Activated CD4-positive, alpha-beta T cell treated with anti-CD3 and anti-CD28 coated beads, Interleukin-2, amount 10 ng/mL, durations not matched to agents 7 days and 5 days (primary cell): ENCODE measurements around the gene RNF19B. TPM values are rescaled to one million over a fixed set of nuclear protein-coding genes. Genes with fewer than 3 reads are reported as not detected.

Experiments used
- CTCF ChIA-PET: fragments of 350-600 bp; sonication (Branson Sonifier 250); formaldehyde crosslinking; loops from one replicate; lab custom pipeline; 2021; ENCODE audit warnings: antibody characterized with exemption; lab: Charles Lee
- POLR2A ChIA-PET: fragments of 350-600 bp; sonication (Branson Sonifier 250); formaldehyde crosslinking; loops from one replicate; lab custom pipeline; 2021; ENCODE audit warnings: antibody characterized with exemption; lab: Charles Lee
- DNase-seq: peaks from one replicate; pipeline ENCODE4 v3.0.0-alpha.2; 2020
- H3K27ac Mint-ChIP-seq: one replicate; pipeline ENCODE4 v1.8.0; 2021; ENCODE audit warnings: mild to moderate bottlenecking, moderate library complexity, mixed read lengths
- H3K27me3 Mint-ChIP-seq: one replicate; pipeline ENCODE4 v1.8.0; 2021; ENCODE audit warnings: mixed read lengths
- H3K36me3 Mint-ChIP-seq: one replicate; pipeline ENCODE4 v1.8.0; 2021; ENCODE audit warnings: low read depth, mixed read lengths
- H3K4me1 Mint-ChIP-seq: one replicate; pipeline ENCODE4 v1.8.0; 2021; ENCODE audit warnings: mixed read lengths
- H3K4me3 Mint-ChIP-seq: one replicate; pipeline ENCODE4 v1.8.0; 2021; ENCODE audit warnings: mild to moderate bottlenecking, moderate library complexity, mixed read lengths
- H3K9me3 Mint-ChIP-seq: one replicate; pipeline ENCODE4 v1.8.0; 2021; ENCODE audit warnings: mixed read lengths
- total RNA-seq, 2 experiments: library from RNA; stranded (reverse); gene quantifications; one replicate each; pipeline ENCODE4 v1.2.3, GENCODE V29; 2021

The RNF19B gene
- total RNA-seq, 2 experiments from 2014 or later = 18.4 to 20.1 TPM

DNA sequence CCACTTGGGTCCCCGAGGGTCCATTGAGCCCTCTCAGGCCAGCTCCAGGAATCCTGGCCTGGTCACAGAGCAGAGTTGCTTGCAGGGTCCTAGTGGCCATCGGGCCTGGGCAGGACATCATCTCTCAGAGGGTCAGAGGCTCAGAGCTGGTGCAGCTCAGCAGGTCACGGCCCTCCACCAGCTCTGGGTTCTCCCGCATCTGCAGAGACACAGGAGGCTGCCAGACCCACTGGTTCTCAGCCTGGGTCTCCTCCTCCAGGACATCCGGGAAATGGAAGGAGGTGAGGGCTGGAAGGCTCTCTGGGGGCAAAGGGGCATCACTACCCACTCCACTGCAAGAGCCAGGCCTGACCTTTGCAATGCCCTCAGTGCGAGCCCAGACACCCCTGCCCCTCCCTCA lies 69.9 kb downstream of the RNF19B start:
- H3K27ac Mint-ChIP-seq = no peak overlapping the region
- no peak for DNase-seq
- no peaks in the 10 kb centered on the region for H3K36me3 Mint-ChIP-seq
- ChIA-PET POLR2A (no interaction called here), CTCF (interaction anchor here (0.8 to 1.5 kb wide), 3 partner anchors 10 to 193 kb away, joined by 3 read pairs; no protein-coding TSS in a partner anchor)
- H3K4me1 Mint-ChIP-seq = peaks cover 6% of the 10 kb centered on the region
- peaks cover 58% of the 10 kb centered on the region for H3K27me3 Mint-ChIP-seq
- no peaks in the 10 kb centered on the region for H3K9me3 Mint-ChIP-seq
- H3K4me3 Mint-ChIP-seq = no peak overlapping the region

DNA sequence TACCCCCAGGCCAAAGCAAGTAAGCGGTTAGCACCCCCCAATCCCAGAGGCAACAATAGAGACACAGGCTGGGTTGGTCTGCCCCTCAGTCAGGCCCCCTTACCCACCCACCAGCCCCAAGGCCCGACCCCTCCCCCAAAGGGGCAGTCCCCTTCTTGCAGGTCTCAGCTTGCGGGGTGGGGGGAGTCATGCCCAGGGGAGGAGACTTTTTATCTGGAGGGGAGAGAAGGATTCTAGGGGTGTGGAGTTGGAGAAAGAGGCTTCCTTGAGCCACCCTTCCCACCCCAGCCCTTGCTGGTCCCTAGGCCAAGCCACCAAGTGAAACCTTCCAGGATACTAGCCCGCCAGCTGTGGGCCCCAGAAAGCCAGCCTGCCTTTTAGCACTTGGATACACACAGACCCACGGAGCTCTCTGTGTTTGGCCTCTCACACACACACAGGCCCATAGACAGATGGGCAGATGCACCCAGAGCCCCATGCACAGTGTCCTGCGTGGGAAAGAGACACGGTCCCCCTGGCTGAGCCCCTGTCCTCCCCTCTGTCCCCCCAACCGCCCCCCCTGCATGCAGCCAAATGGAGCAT lies 70.5 kb downstream of the RNF19B start:
- H3K4me1 Mint-ChIP-seq = peaks cover 6% of the 10 kb centered on the region
- POLR2A ChIA-PET = no interaction called here
- no peak for DNase-seq
- H3K9me3 Mint-ChIP-seq = no peaks in the 10 kb centered on the region
- peaks cover 57% of the 10 kb centered on the region for H3K27me3 Mint-ChIP-seq
- no peak overlapping the region for H3K27ac Mint-ChIP-seq
- H3K36me3 Mint-ChIP-seq = no peaks in the 10 kb centered on the region
- CTCF ChIA-PET = interaction anchor here (0.5 to 1.5 kb wide), 2 partner anchors 49 to 193 kb away, joined by 3 read pairs; no protein-coding TSS in a partner anchor
- no peak overlapping the region for H3K4me3 Mint-ChIP-seq

DNA sequence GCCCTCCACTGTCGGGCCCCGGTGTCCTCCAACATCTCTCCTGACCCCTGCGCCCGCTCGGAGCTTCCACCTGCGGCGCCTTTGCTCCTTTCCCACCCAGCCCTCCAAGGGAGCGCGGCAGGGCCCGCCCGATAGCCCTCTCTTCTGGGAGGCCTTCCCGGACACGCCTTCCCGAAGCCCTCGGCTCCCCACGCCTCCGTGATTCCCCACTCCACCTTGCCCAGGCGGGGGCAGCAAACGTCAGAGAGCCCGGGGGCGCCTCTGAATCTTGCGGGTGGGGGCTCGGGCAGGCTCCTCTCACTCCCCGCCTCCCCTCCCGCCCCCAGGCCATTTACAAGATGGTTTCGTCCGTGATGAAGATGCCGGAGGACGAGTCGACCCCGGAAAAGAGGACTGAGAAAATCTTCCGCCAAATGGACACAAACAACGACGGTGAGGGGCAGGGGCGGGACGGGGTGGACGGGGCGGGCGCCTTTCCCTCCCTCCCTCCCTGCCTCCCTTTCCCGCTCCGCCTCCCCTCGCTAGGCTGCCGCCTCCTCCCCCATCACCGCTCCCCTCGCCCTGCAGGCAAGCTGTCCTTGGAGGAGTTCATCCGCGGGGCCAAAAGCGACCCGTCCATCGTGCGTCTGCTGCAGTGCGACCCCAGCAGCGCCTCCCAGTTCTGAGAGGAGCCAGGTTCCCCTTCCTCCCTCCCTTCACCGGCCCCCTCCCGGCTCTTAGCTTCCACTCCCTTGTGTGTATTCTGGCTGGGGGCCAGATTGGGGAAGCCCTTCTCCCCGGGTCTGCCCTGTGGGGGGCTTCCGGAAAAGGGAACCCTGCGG lies 71.2 kb downstream of the RNF19B start:
- H3K9me3 Mint-ChIP-seq = no peaks in the 10 kb centered on the region
- no peak for DNase-seq
- CTCF ChIA-PET = interaction anchor here (0.5 to 1.9 kb wide), 10 partner anchors 11 to 200 kb away, joined by 3 to 11 read pairs (median 3); no protein-coding TSS in a partner anchor
- no peaks in the 10 kb centered on the region for H3K36me3 Mint-ChIP-seq
- H3K27me3 Mint-ChIP-seq = peaks cover 52% of the 10 kb centered on the region
- peak overlapping the region; percentile 17 for H3K4me3 Mint-ChIP-seq
- peaks cover 6% of the 10 kb centered on the region for H3K4me1 Mint-ChIP-seq
- H3K27ac Mint-ChIP-seq = no peak overlapping the region
- POLR2A ChIA-PET = no interaction called here

DNA sequence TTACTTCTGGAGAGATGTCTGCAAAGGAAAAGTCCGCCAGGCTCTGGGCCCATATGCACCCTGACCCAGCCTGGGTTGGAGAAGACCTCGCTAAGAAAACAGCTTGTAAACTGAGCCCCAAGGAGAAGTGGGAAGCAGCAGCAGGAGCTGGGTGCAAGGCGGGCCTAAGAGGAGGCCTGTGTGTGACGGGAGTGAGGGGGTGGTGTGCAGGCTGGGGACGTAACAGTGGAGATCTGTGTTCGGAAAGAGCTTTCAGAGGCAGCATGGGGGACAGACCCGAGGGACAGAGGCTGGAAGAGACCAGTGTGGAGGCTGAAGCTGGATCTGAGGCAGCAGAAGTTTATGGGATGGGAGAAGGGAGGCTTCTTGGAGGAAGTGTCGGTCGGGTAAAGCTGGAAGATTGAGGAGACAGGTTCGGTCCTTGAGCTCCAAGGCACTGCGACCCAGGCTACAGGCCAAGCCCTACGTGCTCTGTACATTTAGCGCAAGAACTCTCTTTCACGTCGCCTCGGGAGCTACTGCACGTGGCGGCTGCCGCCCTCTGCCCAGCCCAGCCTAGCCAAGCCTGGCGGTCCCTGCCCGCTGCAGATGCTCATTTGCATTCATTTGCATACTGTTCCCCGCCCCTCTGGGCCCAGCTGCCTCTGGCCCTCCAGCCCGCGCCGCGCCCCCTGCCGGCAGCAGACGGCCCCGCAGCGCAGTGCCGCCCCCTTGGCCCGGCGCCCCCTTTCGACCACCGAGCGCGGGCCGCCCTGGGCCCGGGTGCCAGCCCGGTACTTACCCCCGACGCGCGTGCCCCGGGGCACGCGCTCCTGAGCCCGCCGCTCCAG lies 72.0 kb downstream of the RNF19B start:
- H3K27ac Mint-ChIP-seq = no peak overlapping the region
- no peak for DNase-seq
- ChIA-PET POLR2A (no interaction called here), CTCF (interaction anchor here (0.6 to 1.9 kb wide), 15 partner anchors 8 to 201 kb away, joined by 3 to 11 read pairs (median 3); no protein-coding TSS in a partner anchor)
- peaks cover 6% of the 10 kb centered on the region for H3K4me1 Mint-ChIP-seq
- H3K27me3 Mint-ChIP-seq = peaks cover 53% of the 10 kb centered on the region
- H3K4me3 Mint-ChIP-seq = no peak overlapping the region
- no peaks in the 10 kb centered on the region for H3K9me3 Mint-ChIP-seq
- no peaks in the 10 kb centered on the region for H3K36me3 Mint-ChIP-seq

- POLR2A ChIA-PET = no interaction called here
- CTCF ChIA-PET = interaction anchor here (0.9 to 1.9 kb wide), 4 partner anchors 9 to 180 kb away, joined by 3 to 8 read pairs (median 5); no protein-coding TSS in a partner anchor
- Mint-ChIP-seq H3K9me3 (no peaks in the 10 kb centered on the region), H3K4me3 (no peak overlapping the region), H3K36me3 (no peaks in the 10 kb centered on the region), H3K4me1 (peaks cover 6% of the 10 kb centered on the region), H3K27ac (no peak overlapping the region), H3K27me3 (peaks cover 63% of the 10 kb centered on the region)
- no peak for DNase-seq
Observed at GRCh38 chr1:32891630-32892029, 73.0 kb downstream of the RNF19B start.

GRCh38 chr1:32891241-32891570 lies 73.4 kb downstream of the RNF19B start:
- no peak overlapping the region for H3K27ac Mint-ChIP-seq
- H3K27me3 Mint-ChIP-seq = peaks cover 64% of the 10 kb centered on the region
- POLR2A ChIA-PET = no interaction called here
- peaks cover 6% of the 10 kb centered on the region for H3K4me1 Mint-ChIP-seq
- no peak overlapping the region for H3K4me3 Mint-ChIP-seq
- no peak for DNase-seq
- no peaks in the 10 kb centered on the region for H3K36me3 Mint-ChIP-seq
- CTCF ChIA-PET = interaction anchor here (1.5 kb wide), 1 partner anchor 9 kb away, joined by 3 read pairs; no protein-coding TSS in a partner anchor
- no peaks in the 10 kb centered on the region for H3K9me3 Mint-ChIP-seq

GRCh38 chr1:32890516-32891240 lies 73.9 kb downstream of the RNF19B start:
- no peaks in the 10 kb centered on the region for H3K9me3 Mint-ChIP-seq
- H3K4me1 Mint-ChIP-seq = peaks cover 6% of the 10 kb centered on the region
- ChIA-PET CTCF (interaction anchor here (0.6 to 1.5 kb wide), 4 partner anchors 9 to 184 kb away, joined by 3 to 5 read pairs (median 3); no protein-coding TSS in a partner anchor), POLR2A (no interaction called here)
- peaks cover 63% of the 10 kb centered on the region for H3K27me3 Mint-ChIP-seq
- DNase-seq = no peak
- no peak overlapping the region for H3K27ac Mint-ChIP-seq
- no peaks in the 10 kb centered on the region for H3K36me3 Mint-ChIP-seq
- H3K4me3 Mint-ChIP-seq = no peak overlapping the region

GRCh38 chr1:32889731-32890278 lies 74.8 kb downstream of the RNF19B start:
- H3K36me3 Mint-ChIP-seq = no peaks in the 10 kb centered on the region
- H3K4me1 Mint-ChIP-seq = peaks cover 8% of the 10 kb centered on the region
- DNase-seq = no peak
- H3K27me3 Mint-ChIP-seq = peaks cover 71% of the 10 kb centered on the region
- ChIA-PET CTCF (interaction anchor here (0.6 to 1.5 kb wide), 4 partner anchors 10 to 184 kb away, joined by 3 to 5 read pairs (median 3); no protein-coding TSS in a partner anchor), POLR2A (no interaction called here)
- H3K4me3 Mint-ChIP-seq = no peak overlapping the region
- H3K27ac Mint-ChIP-seq = no peak overlapping the region
- H3K9me3 Mint-ChIP-seq = no peaks in the 10 kb centered on the region

DNA sequence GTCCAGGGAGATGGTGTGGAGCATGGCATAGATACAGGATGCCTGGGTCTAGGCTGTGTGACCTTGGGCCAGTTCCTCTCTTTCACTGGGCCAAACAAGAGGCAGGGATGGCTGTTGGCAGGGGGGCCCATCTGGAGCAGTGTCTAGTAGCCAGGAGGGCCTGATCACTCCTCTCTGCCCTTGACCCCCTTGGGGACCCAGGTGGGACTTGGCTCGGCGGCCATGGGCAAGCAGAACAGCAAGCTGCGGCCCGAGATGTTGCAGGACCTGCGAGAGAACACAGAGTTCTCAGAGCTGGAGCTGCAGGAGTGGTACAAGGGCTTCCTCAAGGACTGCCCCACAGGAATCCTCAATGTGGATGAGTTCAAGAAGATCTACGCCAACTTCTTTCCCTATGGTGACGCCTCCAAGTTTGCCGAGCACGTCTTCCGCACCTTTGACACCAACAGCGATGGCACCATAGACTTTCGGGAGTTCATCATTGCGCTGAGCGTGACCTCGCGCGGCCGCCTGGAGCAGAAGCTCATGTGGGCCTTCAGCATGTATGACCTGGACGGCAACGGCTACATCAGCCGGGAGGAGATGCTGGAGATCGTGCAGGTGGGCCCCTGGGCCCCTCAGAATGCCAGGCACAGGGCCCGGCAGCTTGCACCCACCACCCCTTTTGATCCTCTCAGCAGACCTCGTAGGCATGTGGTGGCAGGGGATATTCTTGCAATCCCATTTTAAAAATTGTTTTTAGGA lies 75.8 kb downstream of the RNF19B start:
- Mint-ChIP-seq H3K9me3 (no peaks in the 10 kb centered on the region), H3K4me3 (no peak overlapping the region), H3K27me3 (peaks cover 73% of the 10 kb centered on the region), H3K36me3 (no peaks in the 10 kb centered on the region), H3K4me1 (peaks cover 8% of the 10 kb centered on the region), H3K27ac (no peak overlapping the region)
- POLR2A ChIA-PET = no interaction called here
- CTCF ChIA-PET = interaction anchor here (1.5 kb wide), 1 partner anchor 183 kb away, joined by 5 read pairs; no protein-coding TSS in a partner anchor
- DNase-seq = no peak

DNA sequence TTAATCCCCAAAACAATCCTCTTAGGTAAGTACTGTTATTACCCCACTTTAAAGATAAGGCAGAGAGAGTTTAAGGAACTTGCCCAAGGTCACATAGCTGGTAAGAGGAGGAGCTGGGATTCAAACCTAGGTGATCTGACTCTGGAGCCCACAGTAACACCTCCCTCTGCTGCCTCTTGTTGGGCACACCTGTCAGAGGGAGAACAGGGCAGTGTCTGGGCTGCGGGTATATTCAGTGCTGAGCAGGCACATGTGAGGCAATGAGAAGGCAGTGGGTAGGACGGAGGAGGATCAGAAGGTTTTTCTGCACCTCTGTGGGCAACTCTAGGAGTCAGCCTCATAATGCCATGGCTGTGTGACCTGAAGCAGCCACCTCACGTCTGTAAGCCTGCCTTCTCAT lies 76.5 kb downstream of the RNF19B start:
- peaks cover 73% of the 10 kb centered on the region for H3K27me3 Mint-ChIP-seq
- H3K36me3 Mint-ChIP-seq = no peaks in the 10 kb centered on the region
- peaks cover 8% of the 10 kb centered on the region for H3K4me1 Mint-ChIP-seq
- no peak for DNase-seq
- no peak overlapping the region for H3K4me3 Mint-ChIP-seq
- CTCF ChIA-PET = interaction anchor here (1.5 to 4.5 kb wide), 2 partner anchors 11 to 12 kb away, joined by 4 to 11 read pairs; no protein-coding TSS in a partner anchor
- no peaks in the 10 kb centered on the region for H3K9me3 Mint-ChIP-seq
- H3K27ac Mint-ChIP-seq = no peak overlapping the region
- POLR2A ChIA-PET = no interaction called here

GRCh38 chr1:32887623-32888022 lies 77.0 kb downstream of the RNF19B start:
- POLR2A ChIA-PET = no interaction called here
- H3K4me1 Mint-ChIP-seq = peaks cover 7% of the 10 kb centered on the region
- no peak overlapping the region for H3K4me3 Mint-ChIP-seq
- H3K9me3 Mint-ChIP-seq = no peaks in the 10 kb centered on the region
- no peak overlapping the region for H3K27ac Mint-ChIP-seq
- CTCF ChIA-PET = interaction anchor here (1.5 to 4.5 kb wide), 2 partner anchors 11 kb away, joined by 4 to 11 read pairs; no protein-coding TSS in a partner anchor
- DNase-seq = no peak
- H3K27me3 Mint-ChIP-seq = peaks cover 71% of the 10 kb centered on the region
- no peaks in the 10 kb centered on the region for H3K36me3 Mint-ChIP-seq
